Mammary epithelial cell (primary cell): ENCODE data around the gene ZMIZ1.

ENCODE experiments used
- EZH2 ChIP-seq: IDR thresholded peaks from 2 replicates; pipeline ENCODE4 v1.6.1; 2012; ENCODE audit warnings: low read length, inconsistent platforms, borderline replicate concordance
- TF ChIP-seq, protein P1 (sequence below), 2 donors: IDR thresholded peaks in 1 of 2; conservative IDR thresholded peaks in 1 of 2; 2 replicates each; pipeline ENCODE4 v1.5.1; 2011 to 2012; ENCODE audit warnings: inconsistent platforms in 2 of 2, low read length in 2 of 2, mild to moderate bottlenecking in 2 of 2, control low read depth in 1 of 2, low read depth in 1 of 2; ENCODE audit not compliant: insufficient read depth in 1 of 2; ENCODE audit errors: extremely low read depth in 1 of 2

DNA sequence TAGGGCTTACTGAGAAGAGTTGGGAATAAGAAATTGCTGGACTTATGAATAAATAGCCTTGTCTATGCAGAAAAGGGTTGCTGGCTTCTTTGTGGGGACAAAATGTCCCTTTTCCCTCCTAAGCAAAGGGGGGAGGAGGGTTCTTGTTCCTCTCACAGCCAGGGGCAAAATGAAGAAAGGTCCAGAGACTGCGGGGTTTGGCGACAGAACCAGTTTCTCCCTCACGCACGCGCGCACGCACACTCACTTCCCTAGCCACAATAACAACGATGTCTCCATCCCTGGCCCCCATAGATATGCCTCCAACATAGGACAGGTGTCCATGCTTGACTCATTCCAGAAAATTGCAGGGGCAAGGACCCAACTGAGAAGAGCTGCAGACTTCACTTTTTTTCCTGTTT lies 3.3 kb downstream of the ZMIZ1 start:
- TF ChIP-seq, protein P1, sequence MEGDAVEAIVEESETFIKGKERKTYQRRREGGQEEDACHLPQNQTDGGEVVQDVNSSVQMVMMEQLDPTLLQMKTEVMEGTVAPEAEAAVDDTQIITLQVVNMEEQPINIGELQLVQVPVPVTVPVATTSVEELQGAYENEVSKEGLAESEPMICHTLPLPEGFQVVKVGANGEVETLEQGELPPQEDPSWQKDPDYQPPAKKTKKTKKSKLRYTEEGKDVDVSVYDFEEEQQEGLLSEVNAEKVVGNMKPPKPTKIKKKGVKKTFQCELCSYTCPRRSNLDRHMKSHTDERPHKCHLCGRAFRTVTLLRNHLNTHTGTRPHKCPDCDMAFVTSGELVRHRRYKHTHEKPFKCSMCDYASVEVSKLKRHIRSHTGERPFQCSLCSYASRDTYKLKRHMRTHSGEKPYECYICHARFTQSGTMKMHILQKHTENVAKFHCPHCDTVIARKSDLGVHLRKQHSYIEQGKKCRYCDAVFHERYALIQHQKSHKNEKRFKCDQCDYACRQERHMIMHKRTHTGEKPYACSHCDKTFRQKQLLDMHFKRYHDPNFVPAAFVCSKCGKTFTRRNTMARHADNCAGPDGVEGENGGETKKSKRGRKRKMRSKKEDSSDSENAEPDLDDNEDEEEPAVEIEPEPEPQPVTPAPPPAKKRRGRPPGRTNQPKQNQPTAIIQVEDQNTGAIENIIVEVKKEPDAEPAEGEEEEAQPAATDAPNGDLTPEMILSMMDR (conservative IDR thresholded peaks at IDR 0.05 in 1 of 2, IDR thresholded peaks at IDR 0.05 in 1 of 2; ENCODE audit: extremely low read depth in 1 of 2, insufficient read depth in 1 of 2, low read depth in 1 of 2, low read length in 2 of 2), result no peak
- no peak for TF ChIP-seq EZH2
